ENCODE measurements around the gene NVL. TPM values are rescaled to one million over a fixed set of nuclear protein-coding genes. Genes with fewer than 3 reads are reported as not detected.
"Not testable (repeated sequence)": the region's sequence is repeated elsewhere in the genome, so short reads cannot be mapped to it uniquely, and the experiment has no call there.

Gene NVL
- polyA plus RNA-seq, 1 experiment: 13.2 TPM

GRCh38 chr1:224343679-224344078 is 13.7 kb upstream of the NVL start:
- no peak overlapping the region for H3K4me3 ChIP-seq (ENCODE audit: low read depth, low read length)
- CTCF ChIA-PET: interaction anchor here (0.7 to 0.8 kb wide), 2 partner anchors 10 kb away, joined by 3 read pairs; no protein-coding TSS in a partner anchor
- no peaks in the 10 kb centered on the region for H3K27me3 ChIP-seq (ENCODE audit: control insufficient read depth, insufficient read depth, low read length)
- no peaks in the 10 kb centered on the region for H3K36me3 ChIP-seq (ENCODE audit: control insufficient read depth, insufficient read depth, low read length)
- DNase-seq (ENCODE audit: low read depth): no peak
- no peak for TF ChIP-seq CTCF (IDR thresholded peaks at IDR 0.05; ENCODE audit: insufficient read depth, low read depth, low read length)
- POLR2A ChIA-PET: interaction anchor here (0.5 kb wide), 1 partner anchor 107 kb away, joined by 3 read pairs; no protein-coding TSS in a partner anchor

- POLR2A ChIA-PET; DNase-seq (ENCODE audit: low read depth); H3K27me3 ChIP-seq (ENCODE audit: control insufficient read depth, insufficient read depth, low read length); H3K36me3 ChIP-seq (ENCODE audit: control insufficient read depth, insufficient read depth, low read length): not testable (repeated sequence)
- CTCF ChIA-PET: interaction anchor here (1.0 kb wide), 1 partner anchor 10 kb away, joined by 3 read pairs; no protein-coding TSS in a partner anchor
- peak overlapping the region; percentile 54 for H3K4me3 ChIP-seq (ENCODE audit: low read depth, low read length)
Measured at GRCh38 chr1:224340453-224341384, 10.7 kb upstream of the NVL start.

- no peak for TF ChIP-seq CTCF (IDR thresholded peaks at IDR 0.05; ENCODE audit: insufficient read depth, low read depth, low read length)
- CTCF ChIA-PET: no interaction called here
- Histone ChIP-seq H3K36me3 (ENCODE audit: control insufficient read depth, insufficient read depth, low read length) (no peaks in the 10 kb centered on the region), H3K4me3 (ENCODE audit: low read depth, low read length) (no peak overlapping the region), H3K27me3 (ENCODE audit: control insufficient read depth, insufficient read depth, low read length) (no peaks in the 10 kb centered on the region)
- POLR2A ChIA-PET: no interaction called here
- DNase-seq (ENCODE audit: low read depth): no peak
Measured at GRCh38 chr1:224339442-224340033, 9.6 kb upstream of the NVL start.

GRCh38 chr1:224338150-224338838 is 8.3 kb upstream of the NVL start:
- POLR2A ChIA-PET: no interaction called here

More at GRCh38 chr1:224338150-224338838, 8.3 kb upstream of the NVL start:
- no peak for DNase-seq (ENCODE audit: low read depth)
- CTCF ChIA-PET: interaction anchor here (0.8 to 1.0 kb wide), 2 partner anchors 17 to 222 kb away, joined by 3 read pairs; no protein-coding TSS in a partner anchor
- Histone ChIP-seq H3K36me3 (ENCODE audit: control insufficient read depth, insufficient read depth, low read length) (no peaks in the 10 kb centered on the region), H3K27me3 (ENCODE audit: control insufficient read depth, insufficient read depth, low read length) (no peaks in the 10 kb centered on the region), H3K4me3 (ENCODE audit: low read depth, low read length) (no peak overlapping the region)
- no peak for TF ChIP-seq CTCF (IDR thresholded peaks at IDR 0.05; ENCODE audit: insufficient read depth, low read depth, low read length)
